GM11168 (cell line): ENCODE measurements around the gene SNTN.

ENCODE experiments used
- in situ Hi-C: fragments of 300-500 bp; cut with MboI; formaldehyde crosslinking; loops from one replicate; pipeline ENCODE4 v1.12.0; 2022; ENCODE audit warnings: low sequenced_read_pairs; ENCODE audit not compliant: unreplicated experiment

The SNTN gene

GRCh38 chr3:63670544-63670943, 18.1 kb downstream of the SNTN start:
- in situ Hi-C loops, result no loop called here

- in situ Hi-C loops, result no loop called here
Observed at GRCh38 chr3:63673111-63673510, 20.6 kb downstream of the SNTN start.

GRCh38 chr3:63674586-63674985, 22.1 kb downstream of the SNTN start:
- in situ Hi-C loops, result no loop called here

DNA sequence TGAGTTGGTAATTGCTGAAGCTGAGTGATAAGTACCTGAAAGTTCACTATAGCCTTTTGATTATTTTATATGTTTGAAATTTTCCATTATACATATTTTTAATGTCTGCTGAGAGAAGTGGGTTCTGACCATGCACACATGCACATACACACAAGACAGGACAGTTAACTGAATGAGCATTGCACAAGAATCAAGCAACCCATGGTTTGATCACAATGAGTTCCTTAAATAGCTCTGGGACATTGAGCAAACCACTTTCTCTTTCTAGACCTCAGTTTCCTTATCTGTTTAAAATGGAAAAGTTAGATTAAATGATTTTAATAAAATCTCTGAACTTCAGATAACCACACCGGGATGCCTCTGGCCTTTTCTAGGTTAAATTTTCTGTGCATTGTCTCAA, 26.7 kb downstream of the SNTN start:
- in situ Hi-C loops, result no loop called here

- in situ Hi-C loops, result no loop called here
Observed at GRCh38 chr3:63684081-63684480, 31.6 kb downstream of the SNTN start.

DNA sequence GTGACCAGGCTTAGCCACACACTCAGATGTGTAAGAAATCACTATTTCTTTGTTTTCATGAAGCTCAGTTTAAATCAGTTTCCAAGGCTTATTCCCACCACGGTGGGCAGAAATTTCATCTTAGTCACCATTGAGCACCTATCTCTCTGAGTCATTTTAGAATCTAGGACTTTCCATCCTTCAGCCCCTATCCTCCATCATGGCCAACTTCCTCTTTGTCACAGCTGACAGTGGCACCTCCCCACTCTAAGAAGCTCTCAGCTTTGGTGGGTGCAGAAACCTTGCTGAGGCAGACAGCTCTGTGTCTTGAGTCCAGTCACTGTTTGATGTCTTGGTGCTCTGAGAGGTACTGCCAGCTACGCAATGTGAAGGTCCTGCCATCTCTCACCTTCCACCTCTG, 32.9 kb downstream of the SNTN start:
- in situ Hi-C loops, result no loop called here

- in situ Hi-C loops, result no loop called here
Observed at GRCh38 chr3:63687278-63688225, 35.1 kb downstream of the SNTN start.

DNA sequence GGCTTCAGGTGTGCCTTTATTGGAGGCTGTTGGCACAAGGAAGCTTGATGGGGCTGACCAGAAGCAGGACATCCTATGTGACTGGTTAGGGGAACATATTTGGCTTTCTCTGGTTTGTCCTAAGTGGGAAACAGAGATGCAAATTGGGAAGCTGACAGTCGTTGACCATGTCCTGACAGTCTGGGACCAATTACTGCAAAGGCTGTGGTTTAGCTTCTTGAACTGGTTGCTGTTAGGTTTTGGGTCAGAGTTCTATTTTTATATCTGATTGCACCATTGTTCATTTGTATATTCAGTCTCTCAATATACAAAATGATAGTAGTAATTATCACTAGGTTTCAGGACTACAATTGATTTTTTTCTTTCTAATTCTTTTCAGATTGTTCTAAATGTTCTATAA, 36.8 kb downstream of the SNTN start:
- in situ Hi-C loops, result no loop called here

DNA sequence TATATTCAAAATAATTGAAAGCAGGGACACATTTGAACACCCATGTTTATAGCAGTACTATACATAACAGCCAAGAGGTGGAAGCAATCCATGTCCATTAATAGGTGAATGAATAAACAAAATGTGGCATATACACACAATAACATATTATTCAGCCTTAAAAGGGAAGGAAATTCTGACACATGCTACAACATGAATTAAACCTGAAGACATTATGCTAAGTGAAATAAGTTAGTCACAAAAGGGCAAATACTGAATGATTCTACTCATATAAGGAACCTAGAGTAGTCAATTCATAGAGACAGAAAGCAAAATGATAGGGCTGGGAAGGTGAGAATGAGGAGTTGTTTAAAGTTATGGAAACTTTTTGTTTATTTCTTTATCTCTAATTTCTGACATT, 40.9 kb downstream of the SNTN start:
- in situ Hi-C loops, result no loop called here

DNA sequence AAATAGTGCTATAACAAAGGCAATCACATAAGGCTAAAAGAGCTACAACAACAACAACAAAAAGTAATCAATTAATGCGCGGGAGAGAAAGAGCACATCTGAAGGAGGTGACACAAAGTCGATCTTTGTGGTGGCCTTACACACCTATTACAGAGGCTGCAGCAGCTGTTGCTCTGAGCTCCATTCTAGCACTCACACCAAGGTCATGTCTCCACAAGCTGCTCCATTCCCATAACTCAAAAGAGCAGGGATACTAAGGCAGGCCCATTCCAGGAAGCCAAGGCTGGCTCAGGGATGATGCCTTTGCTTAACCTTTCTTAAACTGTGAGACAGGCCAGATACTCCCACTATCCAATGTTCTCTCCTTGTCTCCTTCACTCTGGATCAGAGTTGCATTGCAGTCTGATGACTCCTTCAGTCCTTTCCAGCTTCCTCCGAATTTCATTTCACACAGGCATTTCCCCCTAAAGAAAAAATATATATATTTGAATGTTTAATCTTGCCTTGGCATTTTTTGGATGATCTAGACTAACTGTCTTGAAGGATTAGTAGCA, 52.7 kb downstream of the SNTN start:
- in situ Hi-C loops, result no loop called here

DNA sequence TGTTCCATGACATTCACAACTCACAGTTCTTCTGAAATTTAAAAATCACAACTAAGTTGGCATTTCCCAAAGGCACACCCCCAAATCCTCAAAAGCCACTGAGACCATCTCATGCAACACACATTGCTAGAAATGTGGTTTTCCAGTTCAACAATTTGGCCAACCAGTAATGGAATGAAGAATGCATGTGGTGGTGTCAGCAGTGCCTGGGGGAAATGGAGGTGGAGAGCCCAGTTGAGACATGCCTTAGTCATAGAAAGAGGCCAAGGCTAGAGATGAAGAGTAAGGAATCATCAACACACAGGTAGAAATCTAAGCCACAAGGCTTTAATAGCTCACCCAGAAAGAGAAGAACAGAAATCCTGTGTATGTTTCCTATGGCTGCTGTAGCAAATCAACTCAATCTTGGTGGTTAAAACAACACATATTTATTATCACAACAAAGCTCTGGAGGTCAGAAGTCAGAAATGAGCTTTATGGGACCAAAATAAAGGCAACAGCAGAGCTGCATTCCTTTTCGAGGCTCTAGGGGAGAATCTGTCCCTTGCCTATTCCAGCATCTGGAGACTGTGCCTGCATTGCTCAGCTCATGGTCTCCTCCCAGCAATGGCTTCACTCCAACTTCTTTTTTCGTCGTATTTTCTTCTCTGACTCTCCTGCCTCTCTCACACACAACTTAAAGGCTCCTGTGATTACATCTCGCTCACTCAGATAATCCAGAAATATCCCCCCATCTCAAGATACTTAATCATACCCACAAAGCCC, 54.0 kb downstream of the SNTN start:
- in situ Hi-C loops, result no loop called here

- in situ Hi-C loops, result no loop called here
Observed at GRCh38 chr3:63707731-63708130, 55.3 kb downstream of the SNTN start.

DNA sequence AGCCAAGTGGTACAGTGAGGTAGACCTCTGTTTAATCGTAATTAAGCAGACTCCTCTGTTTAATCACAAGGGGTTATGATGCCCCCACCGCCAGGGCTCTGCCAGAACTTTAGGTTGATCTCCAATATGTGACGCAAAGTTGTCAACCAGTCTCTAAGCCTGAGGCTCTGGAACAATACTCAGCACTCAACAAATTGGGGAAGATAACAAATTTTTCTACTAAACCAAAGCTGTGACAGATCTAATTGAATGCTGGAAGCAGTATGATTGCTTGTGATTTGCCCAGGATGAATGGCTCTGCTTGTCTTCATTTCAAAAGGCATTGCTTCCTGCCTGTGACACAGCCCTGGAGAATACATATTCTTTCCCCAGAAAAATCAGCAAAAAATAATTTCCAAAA, 57.1 kb downstream of the SNTN start:
- in situ Hi-C loops, result no loop called here
